ENCODE results near the gene NUBP1.

The NUBP1 gene

GRCh38 chr16:10752843-10753523, 9.3 kb downstream of the NUBP1 start:
- Histone ChIP-seq H4K91ac (ENCODE audit: low read depth, low read length, poor library complexity) (no peak overlapping the region), H3K14ac (ENCODE audit: low read length) (no peak overlapping the region), H3K79me1 (ENCODE audit: low read depth, low read length) (no peaks in the 10 kb centered on the region), H2AFZ (ENCODE audit: low read length) (no peak overlapping the region), H2BK15ac (ENCODE audit: low read length) (no peak overlapping the region), H3K27me3 (ENCODE audit: control insufficient read depth in 3 of 3, insufficient read depth in 3 of 3, low read depth in 1 of 3, low read length in 3 of 3) (no peaks in the 10 kb centered on the region), H3K4ac (ENCODE audit: low read length) (no peak overlapping the region), H3K4me3 (ENCODE audit: low read length in 2 of 2) (no peak overlapping the region), H2BK120ac (ENCODE audit: low read depth, low read length) (no peak overlapping the region), H3K27ac (replicated peaks; ENCODE audit: low read length) (no peak overlapping the region), H3K36me3 (replicated peaks in 1 of 2; ENCODE audit: control insufficient read depth in 2 of 2, insufficient read depth in 2 of 2, low read length in 2 of 2) (peaks cover 18 to 58% of the 10 kb centered on the region in 2 donors), H2BK12ac (ENCODE audit: low read length) (no peak overlapping the region), H3K9ac (ENCODE audit: low read depth, low read length, poor library complexity) (no peak overlapping the region), H2AK5ac (ENCODE audit: low read depth, low read length) (no peak overlapping the region), H3K18ac (ENCODE audit: low read length) (no peak overlapping the region), H3K23ac (ENCODE audit: low read depth, low read length, poor library complexity) (no peak overlapping the region), H3K4me1 (ENCODE audit: control insufficient read depth in 2 of 2, insufficient read depth in 1 of 2, low read depth in 1 of 2, low read length in 2 of 2) (no peaks in the 10 kb centered on the region), H3K4me2 (ENCODE audit: insufficient read depth, low read length, poor library complexity, severe bottlenecking) (no peak overlapping the region), H2BK5ac (ENCODE audit: low read length) (no peak overlapping the region), H3K9me3 (replicated peaks in 1 of 2; ENCODE audit: control insufficient read depth in 2 of 2, insufficient read depth in 1 of 2, low read depth in 1 of 2, low read length in 2 of 2) (no peaks in the 10 kb centered on the region), H4K8ac (ENCODE audit: low read depth, low read length) (no peak overlapping the region)
- no CpG with 5 or more reads among the region's 10 CpGs for WGBS, 2 donors (ENCODE audit: extremely low coverage in 2 of 2, insufficient read length in 2 of 2, insufficient replicate concordance in 1 of 2)
- no peak for DNase-seq (ENCODE audit: low spot score)

GRCh38 chr16:10753670-10754069, 10.0 kb downstream of the NUBP1 start:
- H3K4me1 ChIP-seq (ENCODE audit: control insufficient read depth in 2 of 2, insufficient read depth in 1 of 2, low read depth in 1 of 2, low read length in 2 of 2), result no peaks in the 10 kb centered on the region
- no peak overlapping the region for H3K18ac ChIP-seq (ENCODE audit: low read length)
- H2BK12ac ChIP-seq (ENCODE audit: low read length), result no peak overlapping the region
- no peak overlapping the region for H4K8ac ChIP-seq (ENCODE audit: low read depth, low read length)
- DNase-seq (ENCODE audit: low spot score), result no peak
- H2BK5ac ChIP-seq (ENCODE audit: low read length), result no peak overlapping the region
- H3K27me3 ChIP-seq (ENCODE audit: control insufficient read depth in 3 of 3, insufficient read depth in 3 of 3, low read depth in 1 of 3, low read length in 3 of 3), result no peaks in the 10 kb centered on the region
- H3K9me3 ChIP-seq (replicated peaks in 1 of 2; ENCODE audit: control insufficient read depth in 2 of 2, insufficient read depth in 1 of 2, low read depth in 1 of 2, low read length in 2 of 2), result no peaks in the 10 kb centered on the region
- no peak overlapping the region for H2BK15ac ChIP-seq (ENCODE audit: low read length)
- no peak overlapping the region for H3K9ac ChIP-seq (ENCODE audit: low read depth, low read length, poor library complexity)
- peaks cover 16 to 58% of the 10 kb centered on the region in 2 donors for H3K36me3 ChIP-seq (replicated peaks in 1 of 2; ENCODE audit: control insufficient read depth in 2 of 2, insufficient read depth in 2 of 2, low read length in 2 of 2)
- H2AK5ac ChIP-seq (ENCODE audit: low read depth, low read length), result no peak overlapping the region
- no peak overlapping the region for H3K4ac ChIP-seq (ENCODE audit: low read length)
- H3K79me1 ChIP-seq (ENCODE audit: low read depth, low read length), result no peaks in the 10 kb centered on the region
- no peak overlapping the region for H4K91ac ChIP-seq (ENCODE audit: low read depth, low read length, poor library complexity)
- no peak overlapping the region for H3K4me3 ChIP-seq (ENCODE audit: low read length in 2 of 2)
- H3K23ac ChIP-seq (ENCODE audit: low read depth, low read length, poor library complexity), result no peak overlapping the region
- no CpG with 5 or more reads among the region's 7 CpGs for WGBS, 2 donors (ENCODE audit: extremely low coverage in 2 of 2, insufficient read length in 2 of 2, insufficient replicate concordance in 1 of 2)
- no peak overlapping the region for H3K4me2 ChIP-seq (ENCODE audit: insufficient read depth, low read length, poor library complexity, severe bottlenecking)
- no peak overlapping the region for H3K14ac ChIP-seq (ENCODE audit: low read length)
- H2AFZ ChIP-seq (ENCODE audit: low read length), result no peak overlapping the region
- no peak overlapping the region for H3K27ac ChIP-seq (replicated peaks; ENCODE audit: low read length)
- no peak overlapping the region for H2BK120ac ChIP-seq (ENCODE audit: low read depth, low read length)

GRCh38 chr16:10754941-10755340, 11.3 kb downstream of the NUBP1 start:
- no peak overlapping the region for H3K23ac ChIP-seq (ENCODE audit: low read depth, low read length, poor library complexity)
- H3K4ac ChIP-seq (ENCODE audit: low read length), result no peak overlapping the region
- H3K4me3 ChIP-seq (ENCODE audit: low read length in 2 of 2), result no peak overlapping the region
- H3K27me3 ChIP-seq (ENCODE audit: control insufficient read depth in 3 of 3, insufficient read depth in 3 of 3, low read depth in 1 of 3, low read length in 3 of 3), result no peaks in the 10 kb centered on the region
- no peaks in the 10 kb centered on the region for H3K4me1 ChIP-seq (ENCODE audit: control insufficient read depth in 2 of 2, insufficient read depth in 1 of 2, low read depth in 1 of 2, low read length in 2 of 2)
- H3K27ac ChIP-seq (replicated peaks; ENCODE audit: low read length), result no peak overlapping the region
- WGBS, 2 donors (ENCODE audit: extremely low coverage in 2 of 2, insufficient read length in 2 of 2, insufficient replicate concordance in 1 of 2), result no CpG with 5 or more reads among the region's 4 CpGs
- no peak overlapping the region for H2BK15ac ChIP-seq (ENCODE audit: low read length)
- H2AFZ ChIP-seq (ENCODE audit: low read length), result no peak overlapping the region
- no peak overlapping the region for H3K14ac ChIP-seq (ENCODE audit: low read length)
- H4K8ac ChIP-seq (ENCODE audit: low read depth, low read length), result no peak overlapping the region
- no peak for DNase-seq (ENCODE audit: low spot score)
- H3K18ac ChIP-seq (ENCODE audit: low read length), result no peak overlapping the region
- H4K91ac ChIP-seq (ENCODE audit: low read depth, low read length, poor library complexity), result no peak overlapping the region
- H2BK5ac ChIP-seq (ENCODE audit: low read length), result no peak overlapping the region
- no peak overlapping the region for H3K9ac ChIP-seq (ENCODE audit: low read depth, low read length, poor library complexity)
- H3K4me2 ChIP-seq (ENCODE audit: insufficient read depth, low read length, poor library complexity, severe bottlenecking), result no peak overlapping the region
- H3K9me3 ChIP-seq (replicated peaks in 1 of 2; ENCODE audit: control insufficient read depth in 2 of 2, insufficient read depth in 1 of 2, low read depth in 1 of 2, low read length in 2 of 2), result no peaks in the 10 kb centered on the region
- H3K79me1 ChIP-seq (ENCODE audit: low read depth, low read length), result no peaks in the 10 kb centered on the region
- H2BK12ac ChIP-seq (ENCODE audit: low read length), result no peak overlapping the region
- H2BK120ac ChIP-seq (ENCODE audit: low read depth, low read length), result no peak overlapping the region
- no peak overlapping the region for H2AK5ac ChIP-seq (ENCODE audit: low read depth, low read length)
- peaks cover 23 to 57% of the 10 kb centered on the region in 2 donors for H3K36me3 ChIP-seq (replicated peaks in 1 of 2; ENCODE audit: control insufficient read depth in 2 of 2, insufficient read depth in 2 of 2, low read length in 2 of 2)

GRCh38 chr16:10756574-10756973, 12.9 kb downstream of the NUBP1 start:
- H3K27me3 ChIP-seq (ENCODE audit: control insufficient read depth in 3 of 3, insufficient read depth in 3 of 3, low read depth in 1 of 3, low read length in 3 of 3), result no peaks in the 10 kb centered on the region
- H3K4me2 ChIP-seq (ENCODE audit: insufficient read depth, low read length, poor library complexity, severe bottlenecking), result no peak overlapping the region
- no peak overlapping the region for H2BK120ac ChIP-seq (ENCODE audit: low read depth, low read length)
- WGBS, 2 donors (ENCODE audit: extremely low coverage in 2 of 2, insufficient read length in 2 of 2, insufficient replicate concordance in 1 of 2), result no CpG with 5 or more reads among the region's 6 CpGs
- H2AFZ ChIP-seq (ENCODE audit: low read length), result no peak overlapping the region
- DNase-seq (ENCODE audit: low spot score), result no peak
- no peak overlapping the region for H3K27ac ChIP-seq (replicated peaks; ENCODE audit: low read length)
- no peak overlapping the region for H2BK5ac ChIP-seq (ENCODE audit: low read length)
- H2BK15ac ChIP-seq (ENCODE audit: low read length), result no peak overlapping the region
- H3K9ac ChIP-seq (ENCODE audit: low read depth, low read length, poor library complexity), result no peak overlapping the region
- no peaks in the 10 kb centered on the region for H3K9me3 ChIP-seq (replicated peaks in 1 of 2; ENCODE audit: control insufficient read depth in 2 of 2, insufficient read depth in 1 of 2, low read depth in 1 of 2, low read length in 2 of 2)
- H3K14ac ChIP-seq (ENCODE audit: low read length), result no peak overlapping the region
- H3K4me3 ChIP-seq (ENCODE audit: low read length in 2 of 2), result no peak overlapping the region
- no peaks in the 10 kb centered on the region for H3K4me1 ChIP-seq (ENCODE audit: control insufficient read depth in 2 of 2, insufficient read depth in 1 of 2, low read depth in 1 of 2, low read length in 2 of 2)
- no peak overlapping the region for H3K18ac ChIP-seq (ENCODE audit: low read length)
- peaks cover 32 to 72% of the 10 kb centered on the region in 2 donors for H3K36me3 ChIP-seq (replicated peaks in 1 of 2; ENCODE audit: control insufficient read depth in 2 of 2, insufficient read depth in 2 of 2, low read length in 2 of 2)
- H3K4ac ChIP-seq (ENCODE audit: low read length), result no peak overlapping the region
- H2AK5ac ChIP-seq (ENCODE audit: low read depth, low read length), result no peak overlapping the region
- H3K79me1 ChIP-seq (ENCODE audit: low read depth, low read length), result no peaks in the 10 kb centered on the region
- no peak overlapping the region for H4K8ac ChIP-seq (ENCODE audit: low read depth, low read length)
- no peak overlapping the region for H4K91ac ChIP-seq (ENCODE audit: low read depth, low read length, poor library complexity)
- no peak overlapping the region for H3K23ac ChIP-seq (ENCODE audit: low read depth, low read length, poor library complexity)
- H2BK12ac ChIP-seq (ENCODE audit: low read length), result no peak overlapping the region
